Measurements from ENCODE around the gene PRICKLE3.

PRICKLE3 gene

DNA sequence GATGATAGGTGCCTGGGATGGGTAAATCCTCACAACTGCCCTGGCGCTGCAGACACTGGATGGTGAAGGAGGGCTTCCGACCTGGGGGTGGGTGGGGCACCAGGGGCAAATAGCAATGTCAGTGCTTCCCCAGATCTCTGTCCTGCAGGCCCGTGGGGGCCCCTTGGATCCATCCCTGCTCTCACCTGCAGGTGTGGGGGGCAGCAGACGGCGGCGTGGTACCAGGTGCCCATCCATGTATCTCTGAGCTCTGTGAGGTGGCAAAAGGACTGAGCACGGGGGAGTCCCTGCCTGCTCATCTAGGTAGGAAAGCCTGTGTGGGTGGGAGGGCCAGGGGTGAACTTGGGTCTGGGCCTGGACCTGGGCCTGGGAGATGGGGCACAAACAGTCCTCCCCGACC is 20.4 kb upstream of the PRICKLE3 start:
- no peak for DNase-seq

DNA sequence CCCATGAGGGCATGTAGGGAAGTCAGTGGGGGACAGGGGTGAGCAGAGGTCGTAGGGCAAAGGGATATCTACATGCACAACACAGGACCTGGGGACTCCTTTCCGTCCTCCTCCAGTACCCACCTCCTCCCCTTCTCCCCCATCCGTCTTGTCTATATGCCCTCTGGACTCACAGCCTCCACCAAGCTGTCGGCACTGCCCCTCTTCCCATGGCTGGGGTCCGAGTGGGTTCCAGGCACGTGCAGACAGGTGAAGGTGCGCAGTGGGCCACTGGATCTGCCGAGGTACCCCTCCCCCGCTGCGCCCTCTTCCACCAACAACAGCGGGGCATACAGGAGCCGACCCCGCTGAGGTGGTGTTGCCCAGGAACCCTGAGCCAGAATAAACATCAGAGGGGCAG is 19.3 kb upstream of the PRICKLE3 start:
- no peak for DNase-seq

DNA sequence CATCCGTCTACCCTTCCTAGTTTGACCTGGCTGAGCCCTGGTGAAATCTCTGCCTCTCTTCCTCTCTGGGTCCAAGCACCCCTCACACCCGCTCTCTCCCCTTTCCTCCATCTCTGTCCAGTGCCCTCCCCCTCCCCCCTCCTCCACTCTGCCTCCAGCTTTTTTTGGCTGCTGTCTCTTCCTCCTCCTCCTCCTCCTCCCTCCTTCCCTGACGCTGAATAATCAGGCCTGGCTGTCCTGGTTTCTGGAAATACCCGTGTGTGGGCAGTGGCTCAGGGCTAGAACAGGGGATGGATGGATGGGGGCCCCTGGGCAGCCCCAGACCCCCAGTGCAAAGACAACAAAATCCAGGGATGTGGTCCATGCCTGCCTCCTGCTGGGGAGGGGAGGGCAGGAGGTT is 18.5 kb upstream of the PRICKLE3 start:
- DNase-seq, result no peak

DNA sequence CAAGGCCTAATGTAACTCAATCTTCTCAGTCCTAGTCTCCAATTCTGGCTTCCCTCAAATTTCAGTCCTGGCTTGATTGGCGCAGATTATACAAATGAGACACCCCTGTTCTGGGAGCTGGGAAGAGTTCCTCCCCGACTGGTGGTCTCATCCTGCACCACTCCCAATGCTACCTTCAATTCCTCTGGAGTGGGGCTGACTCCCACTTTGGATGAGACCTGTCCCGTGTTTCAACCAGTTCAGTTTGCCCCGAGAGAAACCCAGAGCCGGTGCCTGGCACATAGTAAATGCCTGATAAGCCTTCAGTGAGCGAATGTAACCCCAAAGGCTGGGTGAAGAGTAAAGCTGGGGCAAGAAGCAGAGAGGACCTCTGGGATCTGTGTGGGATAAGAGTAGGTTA is 17.8 kb upstream of the PRICKLE3 start:
- DNase-seq, result no peak

DNA sequence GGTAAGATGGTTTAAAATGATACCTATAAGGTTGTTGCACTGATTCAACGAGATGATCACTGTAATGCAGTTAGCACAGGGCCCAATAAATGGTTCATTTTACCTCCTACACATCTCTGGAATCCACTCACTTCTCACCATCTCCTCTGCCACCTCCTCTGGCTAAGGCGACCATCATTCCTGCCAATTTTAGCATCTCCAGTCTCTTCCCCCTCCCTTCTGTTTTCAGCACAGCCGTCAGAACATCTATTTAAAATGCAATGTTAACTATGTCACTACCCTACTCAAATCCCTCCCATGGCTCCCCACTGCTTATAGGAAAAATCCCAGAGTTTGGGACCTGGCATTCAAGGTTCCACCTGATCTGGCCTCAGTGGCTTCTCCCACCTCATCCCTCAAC is 17.4 kb upstream of the PRICKLE3 start:
- no peak for DNase-seq

DNA sequence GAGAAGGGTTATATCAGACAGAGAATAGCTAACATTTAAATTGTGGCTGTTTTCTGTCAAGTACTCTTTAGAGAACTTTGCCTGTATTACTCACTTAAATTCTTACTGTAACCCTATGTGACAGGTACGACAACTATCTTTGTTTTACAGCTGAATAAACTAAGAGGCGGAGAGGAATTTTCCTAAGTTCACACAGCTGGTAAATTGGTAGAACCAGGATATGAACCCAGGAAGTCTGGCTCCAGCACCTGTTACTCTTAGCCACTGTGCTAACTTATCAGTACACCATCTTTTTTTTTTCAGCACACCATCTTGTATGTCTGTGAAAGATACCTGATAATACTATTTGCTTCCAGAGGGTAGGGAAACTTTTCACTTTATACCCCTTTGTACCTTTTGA is 15.8 kb upstream of the PRICKLE3 start:
- no peak for DNase-seq

DNA sequence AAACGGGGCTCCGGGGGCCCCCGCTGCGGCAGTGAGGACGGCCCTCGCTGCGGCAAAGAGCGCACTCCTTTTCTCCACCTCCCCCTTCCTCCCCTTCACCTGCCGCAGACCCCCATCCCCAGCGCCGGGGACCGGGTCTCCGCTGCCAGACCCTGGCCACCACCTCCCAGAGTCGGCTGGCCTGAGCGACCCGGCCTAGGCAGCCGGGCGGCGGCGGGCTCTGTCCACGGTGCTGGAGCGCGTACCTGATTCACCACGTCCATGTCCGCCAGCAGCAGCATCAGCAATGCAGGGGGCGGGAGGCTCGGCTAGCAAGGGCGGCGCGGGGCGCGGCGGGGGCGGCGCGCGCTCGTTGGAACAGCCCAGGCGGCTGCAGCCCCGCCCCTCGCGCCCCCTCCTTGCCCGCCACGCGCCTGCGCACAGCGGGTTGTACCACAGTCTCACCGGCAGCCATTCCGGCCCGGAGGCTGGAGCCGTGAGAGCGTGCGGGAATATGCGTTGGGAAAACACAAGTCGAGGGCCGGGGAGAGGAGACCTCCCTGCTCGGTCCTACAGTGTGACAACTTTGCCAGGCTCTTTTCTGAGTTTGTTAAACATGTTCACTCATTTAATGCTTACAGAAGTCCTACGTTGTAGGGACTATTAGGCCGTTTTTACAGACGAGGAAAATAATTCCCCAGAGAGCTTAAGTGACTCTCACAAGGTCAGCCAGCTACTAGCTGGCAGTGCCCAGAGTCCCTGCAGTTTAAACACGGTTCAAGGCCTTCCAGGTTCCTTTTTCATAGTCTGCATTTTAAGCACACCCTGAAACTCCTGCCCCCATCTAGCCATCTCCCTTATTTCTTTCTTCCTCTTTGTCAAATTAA is 14.0 kb upstream of the PRICKLE3 start, which contains the start of gene SYP:
TSS of gene SYP (minus strand) at position 288 of the 866 bp plus-strand sequence. CDS start at position 281, 7 bp downstream.
- peak; percentile 38 for DNase-seq

DNA sequence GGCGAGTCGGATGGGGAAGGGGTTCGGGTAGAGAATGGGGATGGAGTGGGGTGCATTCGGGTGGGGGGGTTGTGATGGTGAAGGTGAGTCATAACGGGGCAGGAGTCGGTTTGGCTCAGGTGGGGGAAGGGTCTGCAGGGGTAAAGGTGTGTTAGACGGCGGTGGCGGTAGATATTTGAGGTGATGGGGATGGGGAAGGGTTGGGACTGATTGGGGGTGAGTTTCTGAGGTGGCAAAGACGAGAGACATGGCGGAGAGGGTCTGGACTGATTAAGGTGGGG is 13.1 kb upstream of the PRICKLE3 start:
- DNase-seq, result no peak

DNA sequence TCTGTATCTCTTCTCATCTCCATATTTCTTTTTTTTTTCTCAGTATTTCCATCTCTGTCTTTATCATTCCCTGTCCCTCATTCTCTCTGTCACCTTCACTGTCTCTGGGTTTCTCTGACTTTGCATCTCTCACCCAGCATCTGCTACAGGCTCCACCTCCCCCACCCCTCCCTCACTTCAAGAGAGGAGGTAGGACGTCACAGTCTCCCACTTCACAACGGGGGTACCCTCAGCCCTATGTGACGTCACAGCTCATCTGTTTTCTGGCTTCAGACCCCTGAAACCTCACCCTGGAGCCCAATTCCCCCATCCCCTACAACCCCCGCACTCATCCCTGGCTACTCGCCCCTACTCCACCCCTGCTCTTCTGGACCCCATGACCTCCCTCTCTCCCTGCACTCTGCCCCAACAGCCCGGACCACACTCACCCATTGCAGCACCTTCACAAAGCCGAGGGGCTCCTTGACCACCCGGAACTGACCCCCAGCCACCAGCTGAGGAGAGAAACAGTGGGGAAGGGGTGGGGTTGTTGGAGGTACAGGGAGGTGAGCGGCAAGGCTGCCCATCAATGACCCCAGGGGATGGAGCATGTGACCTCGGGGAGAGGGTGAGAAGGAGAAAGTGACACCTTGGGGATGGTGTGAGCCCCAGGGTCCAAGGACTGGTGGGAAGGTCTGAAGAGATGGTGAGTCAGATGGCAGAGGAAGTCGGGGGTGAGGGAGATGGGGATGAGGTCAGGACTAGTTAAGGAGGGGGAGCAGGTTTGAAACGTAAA is 12.6 kb upstream of the PRICKLE3 start:
- no peak for DNase-seq

DNA sequence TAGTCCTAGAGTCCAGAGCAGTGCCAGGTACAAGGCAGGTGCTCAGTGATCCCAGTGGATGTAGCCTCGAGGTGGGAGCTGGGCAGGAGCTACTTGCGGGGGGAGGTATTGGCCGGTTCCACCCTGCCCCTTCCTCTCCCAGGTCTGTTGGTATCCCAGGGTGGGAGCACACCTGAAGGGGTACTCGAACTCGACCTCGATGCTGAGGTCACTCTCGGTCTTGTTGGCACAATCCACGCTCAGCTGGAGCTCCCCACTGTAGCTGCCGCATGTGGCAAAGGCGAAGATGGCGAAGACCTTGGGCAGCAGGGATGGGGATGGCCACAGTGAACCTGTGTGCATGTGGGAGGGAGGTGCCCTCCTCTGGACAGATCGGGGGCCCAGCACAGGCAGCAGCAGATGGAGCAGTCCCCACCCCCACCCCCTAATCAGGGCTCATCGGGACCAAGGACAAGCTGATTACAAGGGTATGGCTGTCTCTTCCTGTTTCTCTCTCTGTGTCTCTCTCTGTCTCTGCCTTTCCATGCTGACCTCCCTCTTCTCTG is 11.4 kb upstream of the PRICKLE3 start:
- no peak for DNase-seq

DNA sequence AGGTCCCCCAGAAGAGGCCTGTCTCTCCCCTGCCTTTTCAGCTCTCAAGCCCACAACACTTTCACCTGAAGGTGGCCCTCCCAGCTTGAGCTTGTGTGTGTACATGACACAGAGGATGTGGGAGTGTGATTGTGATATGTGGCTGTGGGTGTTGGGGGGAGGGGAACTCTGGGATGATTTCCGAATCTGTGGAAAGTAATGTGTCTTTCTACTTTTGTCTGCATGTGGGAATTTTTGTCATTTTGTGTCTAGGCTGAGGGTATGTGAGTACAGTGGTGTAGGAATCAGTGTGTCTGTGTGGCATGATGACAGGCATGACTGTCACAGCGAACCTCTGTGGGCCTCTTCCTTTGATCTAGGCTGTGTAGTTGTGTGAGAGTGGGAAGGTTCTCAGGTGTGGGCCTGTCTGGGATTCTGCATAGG is 7.4 kb upstream of the PRICKLE3 start:
- no peak for DNase-seq

DNA sequence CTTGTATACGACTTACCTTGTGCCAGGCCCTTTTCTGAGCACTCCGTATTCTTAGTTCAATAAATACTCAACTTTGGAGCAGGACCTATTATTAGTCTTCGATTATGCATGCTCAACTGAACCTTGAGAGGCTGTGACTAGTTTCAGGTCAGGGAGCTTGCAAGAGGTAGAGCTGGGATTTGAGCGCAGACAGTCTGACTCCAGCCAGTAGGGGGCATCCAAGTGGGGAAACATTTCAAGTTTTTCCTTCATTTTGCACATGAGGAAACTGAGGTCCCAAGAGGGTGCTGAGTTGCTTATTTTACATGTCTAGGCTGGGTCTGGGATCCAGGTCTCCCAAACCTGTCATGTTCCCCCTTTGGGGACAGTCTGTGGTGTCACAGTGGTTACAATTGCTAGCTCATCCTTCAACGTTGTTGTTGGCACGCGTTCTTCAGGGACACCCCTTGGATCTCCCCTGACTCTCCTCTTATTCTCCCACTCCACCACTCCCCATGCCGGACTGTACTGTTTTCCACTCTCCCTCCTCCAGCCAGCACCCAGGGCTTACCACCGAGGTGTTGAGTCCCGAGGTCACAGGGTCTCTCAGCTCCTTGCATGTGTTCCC is 6.7 kb upstream of the PRICKLE3 start:
- DNase-seq, result no peak

DNA sequence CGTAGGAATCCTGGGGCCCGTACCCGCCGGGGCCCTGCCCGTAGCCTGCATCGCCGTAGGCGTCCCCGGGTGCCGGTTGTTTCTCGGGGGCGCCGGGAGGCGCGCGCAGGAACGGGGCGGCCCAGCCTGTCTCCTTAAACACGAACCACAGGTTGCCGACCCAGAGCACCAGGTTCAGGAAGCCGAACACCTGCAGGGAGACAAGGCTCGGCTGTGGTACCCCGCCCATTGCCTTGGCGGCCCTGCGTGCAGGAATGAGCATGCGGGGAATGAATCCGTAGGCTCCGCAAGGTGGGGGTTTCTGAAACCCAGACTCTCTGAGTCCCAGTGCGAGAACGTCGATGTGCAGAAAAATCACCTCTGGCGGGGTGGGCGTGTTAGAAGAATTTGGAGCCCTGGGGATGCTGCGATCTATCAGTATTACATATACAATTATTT is 5.4 kb upstream of the PRICKLE3 start:
- DNase-seq, result no peak

DNA sequence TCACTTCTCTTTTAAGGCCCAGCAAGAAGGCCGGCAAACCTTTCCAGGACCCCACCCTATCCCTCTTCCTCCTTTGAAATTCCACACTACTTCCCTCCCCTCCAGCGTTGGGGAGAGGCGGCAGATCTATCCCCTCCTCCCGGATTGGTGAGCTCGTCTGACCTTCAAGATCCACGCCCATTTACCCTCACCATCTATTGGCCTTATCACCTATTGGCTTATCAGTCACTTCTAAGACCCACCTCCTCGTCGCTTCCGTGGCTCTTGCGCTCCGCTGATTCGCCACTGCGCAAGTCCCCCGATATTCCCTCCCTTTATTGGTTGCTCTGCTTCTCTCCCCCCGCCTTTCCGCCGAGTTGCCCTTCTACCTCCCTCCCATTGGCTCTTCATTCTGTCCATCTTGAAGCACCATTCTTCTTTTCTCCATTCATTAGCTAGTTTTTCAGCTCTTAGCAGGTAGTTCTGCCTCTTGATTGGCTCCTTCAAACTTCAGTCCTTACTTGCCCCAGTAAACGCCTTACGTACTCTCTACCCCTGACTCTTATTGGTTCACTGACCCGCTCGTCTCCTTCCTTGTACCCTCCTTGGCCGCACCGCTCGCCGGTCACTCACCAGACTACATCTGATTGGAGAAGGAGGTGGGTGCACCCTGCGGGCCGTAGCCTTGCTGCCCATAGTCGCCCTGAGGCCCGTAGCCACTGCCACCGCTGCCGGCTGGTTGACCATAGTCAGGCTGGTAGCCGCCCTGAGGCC is 4.8 kb upstream of the PRICKLE3 start:
- peak; percentile 99 for DNase-seq

DNA sequence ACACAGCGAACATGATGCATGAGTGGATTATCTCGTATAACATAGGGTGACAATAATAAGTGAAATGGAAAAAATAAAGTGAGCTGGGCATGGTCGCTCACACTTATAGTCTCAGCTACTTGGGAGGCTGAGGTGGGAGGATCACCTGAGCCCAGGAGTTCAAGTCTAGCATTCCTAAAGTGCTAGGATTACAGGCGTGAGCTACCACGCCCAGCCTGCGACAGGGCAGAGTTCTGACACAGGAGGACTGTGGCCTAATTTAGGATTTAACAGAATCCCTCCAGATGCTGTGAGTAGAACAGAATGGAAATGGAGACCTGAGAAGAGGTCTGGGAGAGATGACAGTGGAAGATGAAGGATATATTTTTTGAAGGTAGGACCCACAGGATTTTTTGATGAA is 3.4 kb upstream of the PRICKLE3 start:
- DNase-seq, result no peak

DNA sequence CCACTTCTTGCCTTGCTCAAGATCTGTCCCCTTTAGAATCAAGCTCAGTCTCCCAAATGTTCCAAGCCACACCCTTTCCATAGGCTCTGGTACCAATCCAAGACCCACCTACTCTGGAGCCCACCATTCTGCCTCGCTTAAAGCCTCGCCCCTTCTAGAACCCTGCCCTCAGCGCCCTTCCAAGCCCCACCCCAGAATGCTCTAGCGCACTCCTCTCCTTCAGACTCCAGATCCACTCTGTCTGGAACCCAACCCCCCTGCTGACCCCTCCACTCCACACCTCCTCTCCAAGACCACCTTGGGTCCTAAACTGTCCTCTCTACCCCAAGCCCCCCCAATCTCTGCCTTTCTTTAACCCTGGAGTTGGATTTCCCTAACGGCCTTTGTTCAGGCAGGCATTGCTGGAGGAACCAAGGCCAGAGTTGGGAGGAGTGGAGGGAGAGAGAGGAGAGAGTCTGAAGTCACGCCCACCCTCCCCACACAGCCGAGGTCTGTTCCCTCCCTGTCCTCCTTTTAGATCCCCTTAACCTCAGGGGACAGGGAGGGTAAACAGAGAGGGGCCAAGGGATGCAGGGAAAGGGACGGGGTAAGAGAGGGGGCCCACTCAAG is 2.4 kb upstream of the PRICKLE3 start:
- no peak for DNase-seq

DNA sequence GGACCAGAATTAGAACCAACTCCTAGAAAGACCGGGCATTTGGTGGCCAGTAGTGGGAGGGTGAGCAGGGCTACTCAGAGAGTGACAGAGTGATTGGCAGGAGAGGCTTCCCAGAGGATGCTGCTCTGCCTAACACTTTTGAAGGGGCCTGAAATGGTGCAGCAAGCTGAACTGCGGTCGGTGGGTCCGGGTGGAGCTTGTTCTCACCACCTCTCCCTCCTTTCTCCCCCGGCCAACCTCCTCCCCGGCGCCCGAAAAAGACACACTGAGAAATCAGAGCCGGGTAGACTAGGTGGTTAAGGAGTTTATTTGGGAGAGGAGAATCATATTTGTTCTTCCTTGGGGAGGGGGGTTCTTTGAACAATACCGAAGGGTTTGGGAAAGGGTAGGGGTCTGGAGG is 1.4 kb upstream of the PRICKLE3 start:
- no peak for DNase-seq

DNA sequence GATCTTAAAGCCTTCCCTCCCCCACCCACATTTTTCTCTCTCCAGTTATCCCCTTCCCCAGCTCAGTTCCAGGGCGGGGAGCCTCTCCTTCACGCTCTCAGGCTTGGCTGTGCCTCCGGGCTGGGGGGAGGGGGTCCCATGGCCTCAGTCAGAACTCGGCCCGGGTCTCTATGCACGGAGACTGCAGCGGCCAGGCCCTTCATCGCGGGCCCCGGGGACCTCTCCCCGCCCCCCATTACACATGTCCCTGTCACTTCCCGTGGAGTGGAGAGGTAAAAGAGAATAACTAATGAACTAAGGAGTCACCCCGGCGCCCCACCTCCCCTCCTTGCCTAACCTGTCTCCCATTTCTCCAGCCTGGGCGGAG is 838 bp upstream of the PRICKLE3 start:
- no peak for DNase-seq

DNA sequence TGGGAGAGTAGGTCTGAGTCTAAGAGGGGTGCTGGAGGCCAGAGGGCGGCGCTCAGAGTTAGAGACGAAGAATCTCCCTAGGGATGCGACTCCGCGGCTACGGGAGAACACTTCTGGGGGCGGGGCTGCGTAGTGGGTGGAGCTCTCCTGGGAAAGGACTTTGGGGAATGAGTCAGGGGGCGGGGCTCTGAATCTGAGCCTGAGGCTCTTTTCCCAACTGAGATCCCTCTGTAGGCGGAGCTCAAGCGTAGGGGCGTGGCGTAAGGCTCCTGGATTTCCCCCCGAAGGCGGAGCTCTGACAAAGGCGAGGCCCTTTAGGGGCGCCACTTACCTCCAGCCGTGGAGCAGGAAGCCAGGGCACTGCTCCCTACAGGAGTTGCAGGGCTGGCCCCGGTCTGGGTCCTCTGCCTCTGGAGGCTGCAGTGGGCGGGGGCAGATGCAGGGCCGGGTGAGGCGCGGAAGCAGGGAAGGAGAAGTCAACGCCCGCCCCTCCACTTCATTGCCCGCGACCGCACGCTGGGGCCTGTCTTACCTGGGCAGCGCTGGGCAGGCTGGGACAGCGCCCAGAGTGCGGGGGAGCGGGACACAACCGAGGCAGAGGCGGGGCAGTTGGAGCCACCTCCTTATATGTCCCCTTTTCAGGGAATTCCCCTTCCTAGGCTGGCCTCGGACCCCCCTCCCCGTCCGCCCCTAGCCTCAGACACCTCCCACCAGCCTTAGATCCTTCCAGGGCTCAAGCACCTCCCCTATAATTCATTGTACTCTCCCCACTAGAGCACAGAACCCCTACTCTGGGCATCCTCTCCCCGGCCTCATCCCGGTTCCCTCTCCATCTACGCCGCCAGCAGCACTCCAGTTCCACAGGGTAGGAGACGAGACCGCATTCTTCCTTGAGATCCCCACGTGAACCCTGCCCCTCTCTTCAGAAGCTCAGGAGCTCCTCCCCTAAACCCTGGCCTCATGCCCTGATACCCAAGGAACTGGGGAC is 1.6 kb downstream of the PRICKLE3 start:
- DNase-seq, result peak; percentile 67

DNA sequence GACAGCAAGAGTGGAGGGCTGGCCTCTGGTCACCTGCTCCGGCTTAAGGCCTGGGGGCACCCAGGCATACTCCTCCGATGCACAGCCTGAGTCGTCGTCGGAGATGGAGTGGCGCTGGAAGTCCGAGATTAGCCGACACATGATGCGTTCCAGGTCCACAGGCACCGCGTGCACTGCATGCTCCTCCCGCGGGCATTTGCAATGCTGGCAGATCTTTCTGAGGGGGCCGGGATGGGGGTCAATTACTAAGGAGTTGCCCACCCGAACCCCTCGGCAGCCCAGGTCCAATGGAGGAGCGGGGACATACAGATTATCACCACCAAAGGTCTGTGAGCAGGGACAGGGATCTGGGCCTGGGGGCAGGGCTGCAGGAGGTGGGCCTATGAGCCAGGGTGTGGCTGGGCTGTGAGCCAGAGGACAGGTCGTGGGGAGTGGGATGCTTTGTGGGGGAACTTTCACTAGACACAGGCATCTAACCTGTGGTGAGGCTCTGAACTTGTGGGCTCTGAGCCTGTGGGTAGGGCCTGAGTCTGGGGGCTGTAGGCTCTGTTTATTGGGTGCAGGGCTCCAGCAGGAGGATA is 2.4 kb downstream of the PRICKLE3 start:
- no peak for DNase-seq

DNA sequence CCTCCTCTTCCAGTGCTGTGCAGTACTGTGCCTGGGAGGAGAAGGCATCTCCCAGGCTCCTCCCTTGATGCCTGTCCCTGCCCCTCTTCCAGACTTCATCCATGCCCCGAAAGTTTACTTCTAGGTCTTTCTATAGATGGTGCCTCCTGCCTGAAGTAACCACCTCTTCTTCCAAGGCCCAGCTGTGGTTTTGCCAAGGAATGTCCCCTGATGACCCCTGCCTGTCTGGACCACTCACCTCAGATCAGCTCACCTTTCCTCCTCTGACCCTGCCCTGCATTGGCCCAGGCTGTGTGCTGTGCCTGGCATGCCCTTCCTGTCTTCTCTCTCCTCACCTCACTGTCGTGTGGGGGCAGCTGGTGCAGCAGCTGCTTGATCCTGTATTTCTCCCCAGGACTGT is 6.8 kb downstream of the PRICKLE3 start:
- no peak for DNase-seq
